A549 (cell line): ENCODE results near the gene NRAP. TPM values are rescaled to one million over a fixed set of nuclear protein-coding genes. Genes with fewer than 3 reads are reported as not detected.

ENCODE experiments used
- ATAC-seq, 2 experiments: fragments of 200-7000 bp in 1 of 2; fragments of >200 bp in 1 of 2; cut with Nextera tagmentation in 1 of 2; cut with Tn5 transposase in 1 of 2; 3 replicates each; pipeline versions ENCODE4 v1.8.0 to v1.9.1; 2018 to 2020; ENCODE audit warnings: mild to moderate bottlenecking in 1 of 2, moderate library complexity in 1 of 2
- CTCF ChIA-PET: fragments of 300-600 bp; sonication (Branson Sonifier 250); formaldehyde crosslinking; extraction: SDS; loops from one replicate; lab custom pipeline; 2021; ENCODE audit warnings: antibody characterized with exemption, inconsistent platforms; lab: Yijun Ruan, JAX
- POLR2A ChIA-PET: fragments of 350-600 bp; formaldehyde crosslinking; extraction: SDS; loops from one replicate; lab custom pipeline; 2021; ENCODE audit warnings: antibody characterized with exemption, inconsistent platforms; lab: Yijun Ruan, JAX
- DNase-seq, 2 experiments: peaks; one replicate each; pipeline versions ENCODE4 v3.0.0 to v3.0.0-alpha.2; 2011 to 2016; ENCODE audit warnings: low read depth in 1 of 2, low spot score in 1 of 2
- FAIRE-seq: peaks from 2 replicates; lab custom pipeline; 2011; peaks lifted over from hg19 to GRCh38; lab: Jason Lieb, UNC
- H3K27ac ChIP-seq, 2 experiments: fragments of >200 bp; sonication (Bioruptor Twin); formaldehyde crosslinking; 3 replicates each; pipeline ENCODE4 v1.5.1; 2016 to 2017
- H3K4me1 ChIP-seq: fragments of >200 bp; sonication (Bioruptor Twin); formaldehyde crosslinking; 3 replicates; pipeline ENCODE4 v1.6.1; 2016
- H3K4me2 ChIP-seq: fragments of >200 bp; sonication (Bioruptor Twin); formaldehyde crosslinking; 3 replicates; pipeline ENCODE4 v1.6.1; 2016
- H3K4me3 ChIP-seq: fragments of >200 bp; sonication (Bioruptor Twin); formaldehyde crosslinking; 3 replicates; pipeline ENCODE4 v1.5.1; 2016
- H3K9me3 ChIP-seq: fragments of >200 bp; sonication (Bioruptor Twin); formaldehyde crosslinking; 3 replicates; pipeline ENCODE4 v1.6.1; 2016
- CHD2 ChIP-seq: fragments of 150-350 bp; IDR thresholded peaks from 2 replicates; pipeline ENCODE4 v1.6.1; 2014; ENCODE audit warnings: low read length; ENCODE audit not compliant: partially characterized antibody
- CTCF ChIP-seq: fragments of >200 bp; sonication (Bioruptor Twin); formaldehyde crosslinking; IDR thresholded peaks from 3 replicates; pipeline ENCODE4 v1.5.1; 2016
- EHF ChIP-seq: fragments of 250-450 bp; sonication (Bioruptor Pico); IDR thresholded peaks from 2 replicates; pipeline ENCODE4 v1.5.0; 2020; ENCODE audit warnings: mild to moderate bottlenecking
- ESRRA ChIP-seq: fragments of 150-350 bp; IDR thresholded peaks from 2 replicates; pipeline ENCODE4 v1.6.1; 2014; ENCODE audit warnings: mild to moderate bottlenecking, low read length, borderline replicate concordance
- FOSL2 ChIP-seq, 2 experiments: fragments of 450-650 bp in 1 of 2; fragments of >200 bp in 1 of 2; sonication (Bioruptor Twin) in 1 of 2; formaldehyde crosslinking; IDR thresholded peaks; 2 replicates each; pipeline versions ENCODE4 v1.5.0 to v1.6.1; 2016 to 2020; ENCODE audit warnings: mild to moderate bottlenecking in 1 of 2, moderate library complexity in 1 of 2
- FOXS1 ChIP-seq: fragments of 250-450 bp; sonication (Bioruptor Pico); IDR thresholded peaks from 2 replicates; pipeline ENCODE4 v1.5.0; 2020; ENCODE audit warnings: mild to moderate bottlenecking, moderate library complexity
- GATA3 ChIP-seq: IDR thresholded peaks from 2 replicates; pipeline ENCODE4 v1.6.1; 2012; ENCODE audit warnings: borderline replicate concordance
- HDAC2 ChIP-seq: fragments of 200-600 bp; sonication (generic); IDR thresholded peaks from 2 replicates; pipeline ENCODE4 v1.6.1; 2016
- HOXA7 ChIP-seq: fragments of 250-450 bp; sonication (Bioruptor Pico); IDR thresholded peaks from 2 replicates; pipeline ENCODE4 v1.5.0; 2020; ENCODE audit warnings: mild to moderate bottlenecking, moderate library complexity
- HOXB13 ChIP-seq: fragments of 250-450 bp; sonication (Bioruptor Pico); IDR thresholded peaks from 2 replicates; pipeline ENCODE4 v1.5.0; 2020; ENCODE audit warnings: low read depth, mild to moderate bottlenecking, moderate library complexity
- MAFK ChIP-seq: fragments of 450-650 bp; IDR thresholded peaks from 2 replicates; pipeline ENCODE4 v1.6.1; 2014; ENCODE audit not compliant: partially characterized antibody
- NPAS2 ChIP-seq: fragments of 250-450 bp; sonication (Bioruptor Pico); IDR thresholded peaks from 2 replicates; pipeline ENCODE4 v1.8.0; 2022; ENCODE audit warnings: mild to moderate bottlenecking, moderate library complexity, borderline replicate concordance
- PBX3 ChIP-seq: IDR thresholded peaks from 2 replicates; pipeline ENCODE4 v1.6.1; 2012
- POLR2AphosphoS2 ChIP-seq: conservative IDR thresholded peaks from 2 replicates; pipeline ENCODE4 v1.6.1; 2012; ENCODE audit warnings: low read length, improper control_type of control experiment, inconsistent platforms
- RARB ChIP-seq: fragments of 250-450 bp; sonication (Bioruptor Pico); IDR thresholded peaks from 2 replicates; pipeline ENCODE4 v1.8.0; 2021; ENCODE audit warnings: mild to moderate bottlenecking, moderate library complexity
- REST ChIP-seq: fragments of 200-600 bp; sonication (generic); IDR thresholded peaks from 2 replicates; pipeline ENCODE4 v1.6.1; 2016; ENCODE audit warnings: antibody characterized with exemption, mild to moderate bottlenecking, moderate library complexity
- RFX5 ChIP-seq: fragments of 450-650 bp; IDR thresholded peaks from 2 replicates; pipeline ENCODE4 v1.7.1; 2014; ENCODE audit warnings: antibody characterized with exemption, mild to moderate bottlenecking, moderate library complexity
- TP53 ChIP-seq: fragments of 250-450 bp; sonication (Bioruptor Pico); IDR thresholded peaks from 2 replicates; pipeline ENCODE4 v1.5.0; 2021; ENCODE audit warnings: mild to moderate bottlenecking, moderate library complexity
- ZC3H11A ChIP-seq: fragments of 450-650 bp; IDR thresholded peaks from 2 replicates; pipeline ENCODE4 v1.6.1; 2014; ENCODE audit warnings: antibody characterized with exemption, mild to moderate bottlenecking
- ZFP36 ChIP-seq: fragments of 450-650 bp; IDR thresholded peaks from 2 replicates; pipeline ENCODE4 v1.6.1; 2014; ENCODE audit warnings: borderline replicate concordance; ENCODE audit not compliant: partially characterized antibody
- WGBS: methylation state at CpG from one replicate; pipeline ENCODE4 v1.1.6; 2017; ENCODE audit errors: missing lambda C conversion rate; 5-methylcytosine and 5-hydroxymethylcytosine counted together
- polyA plus RNA-seq, 4 experiments: library from polyadenylated mRNA; depleted of rRNA in 3 of 4; stranded (reverse); fragments of >200 nt; fragmentation: RNase III in 1 of 4; extraction: RNeasy Plus Mini Kit Qiagen cat#74134 plus additional on column Dnase treatment in 1 of 4; gene quantifications; 2 replicates in 3 of 4; 3 replicates in 1 of 4; pipeline ENCODE4 v1.2.3, GENCODE V29; 2011 to 2017
- TF ChIP-seq, protein P1 (sequence below): IDR thresholded peaks from 2 replicates; pipeline ENCODE4 v1.6.1; 2012
- TF ChIP-seq, protein P2 (sequence below): IDR thresholded peaks from 2 replicates; pipeline ENCODE4 v1.6.1; 2012; ENCODE audit warnings: low read depth, borderline replicate concordance
- TF ChIP-seq, protein P3 (sequence below): fragments of 450-650 bp; IDR thresholded peaks from 2 replicates; pipeline ENCODE4 v1.6.1; 2014; ENCODE audit warnings: antibody characterized with exemption

The NRAP gene
- polyA plus RNA-seq, 2 of the 4 experiments (the other 2 are of a cell fraction), result not detected

DNA sequence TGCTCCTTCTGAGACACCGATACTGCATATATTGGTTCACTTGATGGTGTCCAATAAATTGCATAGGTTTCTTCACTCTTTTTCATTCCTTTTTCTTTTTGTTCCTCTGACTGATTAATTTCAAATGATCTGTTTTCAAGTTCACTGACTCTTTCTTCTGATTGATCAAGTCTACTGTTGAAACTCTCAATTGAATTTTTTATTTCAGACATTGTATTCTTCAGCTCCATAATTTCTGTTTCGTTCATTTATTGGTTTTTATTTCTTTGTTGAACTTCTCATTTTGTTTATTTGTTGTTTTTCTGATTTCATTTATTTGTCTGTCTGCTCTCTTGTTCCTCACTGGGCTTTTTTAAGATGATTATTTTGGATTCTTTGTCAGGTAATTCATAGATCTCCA is 29.5 kb upstream of the NRAP start:
- no peak for TF ChIP-seq TP53 (CRISPR knock-in tag)
- no peak for TF ChIP-seq EHF
- TF ChIP-seq, protein P1, sequence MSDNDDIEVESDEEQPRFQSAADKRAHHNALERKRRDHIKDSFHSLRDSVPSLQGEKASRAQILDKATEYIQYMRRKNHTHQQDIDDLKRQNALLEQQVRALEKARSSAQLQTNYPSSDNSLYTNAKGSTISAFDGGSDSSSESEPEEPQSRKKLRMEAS, result no peak
- no peak for TF ChIP-seq REST
- TF ChIP-seq FOSL2 (IDR thresholded peaks at IDR 0.05), result no peak
- TF ChIP-seq FOSL2 (CRISPR knock-in tag; IDR thresholded peaks at IDR 0.05), result no peak
- no peak for TF ChIP-seq POLR2AphosphoS2
- TF ChIP-seq RFX5, result no peak
- TF ChIP-seq RARB (CRISPR knock-in tag), result no peak
- TF ChIP-seq, protein P2, sequence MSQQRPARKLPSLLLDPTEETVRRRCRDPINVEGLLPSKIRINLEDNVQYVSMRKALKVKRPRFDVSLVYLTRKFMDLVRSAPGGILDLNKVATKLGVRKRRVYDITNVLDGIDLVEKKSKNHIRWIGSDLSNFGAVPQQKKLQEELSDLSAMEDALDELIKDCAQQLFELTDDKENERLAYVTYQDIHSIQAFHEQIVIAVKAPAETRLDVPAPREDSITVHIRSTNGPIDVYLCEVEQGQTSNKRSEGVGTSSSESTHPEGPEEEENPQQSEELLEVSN, result no peak
- TF ChIP-seq CHD2, result no peak
- POLR2A ChIA-PET, result no interaction called here
- H3K4me2 ChIP-seq, result no peak overlapping the region
- no peak for FAIRE-seq
- DNase-seq, result no peak
- no peaks in the 10 kb centered on the region for H3K4me1 ChIP-seq
- CTCF ChIA-PET, result interaction anchor here (0.7 to 6.4 kb wide), 5 partner anchors 12 to 410 kb away, joined by 3 to 38 read pairs (median 3); no protein-coding TSS in a partner anchor
- H3K27ac ChIP-seq, result no peak overlapping the region
- H3K9me3 ChIP-seq, result peaks cover 23% of the 10 kb centered on the region
- no peak overlapping the region for H3K4me3 ChIP-seq
- ATAC-seq, result no peak
- WGBS, result 74% methylated on average over 2 of the region's 2 CpGs

DNA sequence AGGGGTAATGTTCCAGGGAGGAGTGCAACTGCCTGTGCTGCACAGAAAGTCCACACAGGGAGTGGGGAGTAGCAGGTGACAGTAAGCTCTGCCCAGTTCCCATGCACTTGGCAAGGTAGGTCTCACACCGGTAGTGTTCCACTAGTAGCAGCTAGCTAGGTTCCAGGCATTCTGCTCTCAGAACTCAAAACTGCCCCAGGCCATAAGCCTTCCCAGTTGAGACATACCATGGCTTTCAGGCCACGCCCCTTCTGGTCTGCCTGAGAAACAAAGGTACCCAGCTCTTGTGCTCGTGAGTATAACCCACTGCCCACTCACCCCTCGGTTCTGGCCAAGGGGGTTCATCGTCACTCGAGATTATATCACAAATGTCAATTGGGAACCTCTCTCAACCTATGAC is 28.4 kb upstream of the NRAP start:
- POLR2A ChIA-PET, result no interaction called here
- TF ChIP-seq HOXA7 (CRISPR knock-in tag) (no peak), CTCF (no peak), ESRRA (no peak), ZFP36 (no peak), NPAS2 (CRISPR knock-in tag) (no peak), RARB (CRISPR knock-in tag) (no peak), REST (no peak), ZC3H11A (no peak), HDAC2 (no peak), MAFK (no peak), PBX3 (no peak), GATA3 (no peak), FOXS1 (no peak), HOXB13 (no peak)
- TF ChIP-seq, protein P3, sequence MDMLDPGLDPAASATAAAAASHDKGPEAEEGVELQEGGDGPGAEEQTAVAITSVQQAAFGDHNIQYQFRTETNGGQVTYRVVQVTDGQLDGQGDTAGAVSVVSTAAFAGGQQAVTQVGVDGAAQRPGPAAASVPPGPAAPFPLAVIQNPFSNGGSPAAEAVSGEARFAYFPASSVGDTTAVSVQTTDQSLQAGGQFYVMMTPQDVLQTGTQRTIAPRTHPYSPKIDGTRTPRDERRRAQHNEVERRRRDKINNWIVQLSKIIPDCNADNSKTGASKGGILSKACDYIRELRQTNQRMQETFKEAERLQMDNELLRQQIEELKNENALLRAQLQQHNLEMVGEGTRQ, result no peak
- no peak for FAIRE-seq
- WGBS, result 83% methylated on average over 6 of the region's 6 CpGs
- CTCF ChIA-PET, result interaction anchor here (2.4 to 6.4 kb wide), 3 partner anchors 12 to 411 kb away, joined by 9 to 38 read pairs (median 11); partner anchors contain the start of gene CASP7
- Histone ChIP-seq H3K4me1 (no peaks in the 10 kb centered on the region), H3K9me3 (peaks cover 25% of the 10 kb centered on the region), H3K27ac (no peak overlapping the region), H3K4me2 (no peak overlapping the region), H3K4me3 (no peak overlapping the region)
- ATAC-seq, result no peak
- no peak for DNase-seq
